HG03139 (cell line): ENCODE results near the gene MCOLN1.

Experiments used
- ATAC-seq: cut with Tn5 transposase; IDR thresholded peaks from one replicate; pipeline ENCODE4 v1.9.1; 2021; ENCODE audit not compliant: unreplicated experiment

The MCOLN1 gene

DNA sequence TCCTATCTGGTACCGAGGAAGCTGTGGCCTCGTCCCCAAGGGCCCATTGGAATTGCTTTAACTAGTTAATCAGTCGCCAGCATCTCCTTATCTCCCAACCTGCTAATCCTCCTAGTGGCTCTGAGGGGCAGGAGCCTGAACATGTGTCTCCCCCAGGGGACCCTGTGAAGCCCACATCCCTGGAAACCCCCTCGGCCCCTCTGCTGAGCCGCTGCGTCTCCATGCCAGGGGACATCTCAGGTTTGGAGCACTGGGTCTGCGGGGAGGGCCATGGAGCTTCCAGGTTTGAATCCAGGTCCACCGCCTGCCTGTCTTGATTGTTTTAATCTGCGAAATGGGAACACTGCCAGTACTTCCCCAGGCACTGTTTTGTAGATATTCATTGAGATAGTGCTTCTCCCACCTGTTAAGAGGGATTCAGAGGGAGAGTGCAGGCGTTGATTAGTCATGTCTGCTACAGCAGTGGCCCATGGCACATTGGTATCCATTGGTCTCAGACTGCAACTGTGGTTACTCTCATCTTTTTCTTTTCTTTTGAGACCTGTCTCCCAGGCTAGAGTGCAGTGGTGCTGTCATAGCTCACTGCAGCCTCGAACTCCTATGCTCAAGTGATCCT lies 19.5 kb downstream of the MCOLN1 start:
- no peak for ATAC-seq

DNA sequence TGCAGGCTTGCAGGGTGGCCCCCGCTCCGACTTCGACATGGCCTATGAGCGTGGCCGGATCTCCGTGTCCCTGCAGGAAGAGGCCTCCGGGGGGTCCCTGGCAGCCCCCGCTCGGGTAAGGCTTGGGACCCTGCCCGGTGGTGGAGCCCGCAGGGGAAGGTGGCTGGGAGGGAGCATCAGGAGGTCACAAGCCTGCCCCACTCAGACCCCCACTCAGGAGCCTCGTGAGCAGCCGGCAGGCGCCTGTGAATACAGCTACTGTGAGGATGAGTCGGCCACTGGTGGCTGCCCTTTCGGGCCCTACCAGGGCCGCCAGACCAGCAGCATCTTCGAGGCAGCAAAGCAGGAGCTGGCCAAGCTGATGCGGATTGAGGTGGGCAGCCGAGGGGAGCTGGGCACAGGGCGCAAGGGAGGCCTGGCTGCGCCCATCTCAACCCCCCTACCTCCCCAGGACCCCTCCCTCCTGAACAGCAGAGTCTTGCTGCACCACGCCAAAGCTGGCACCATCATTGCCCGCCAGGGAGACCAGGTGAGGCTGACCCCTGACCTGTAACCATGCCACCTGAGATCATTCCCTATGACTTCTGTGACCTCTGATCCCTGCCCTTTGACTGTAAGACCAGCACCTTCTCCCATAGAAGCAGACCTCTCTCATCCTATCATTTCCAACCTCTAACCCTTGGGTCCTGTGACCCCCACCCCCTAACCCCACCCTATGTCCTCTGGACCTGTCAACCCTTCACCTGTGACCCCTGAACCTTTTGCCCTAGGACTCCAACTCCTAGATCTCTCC lies 20.3 kb downstream of the MCOLN1 start:
- no peak for ATAC-seq

DNA sequence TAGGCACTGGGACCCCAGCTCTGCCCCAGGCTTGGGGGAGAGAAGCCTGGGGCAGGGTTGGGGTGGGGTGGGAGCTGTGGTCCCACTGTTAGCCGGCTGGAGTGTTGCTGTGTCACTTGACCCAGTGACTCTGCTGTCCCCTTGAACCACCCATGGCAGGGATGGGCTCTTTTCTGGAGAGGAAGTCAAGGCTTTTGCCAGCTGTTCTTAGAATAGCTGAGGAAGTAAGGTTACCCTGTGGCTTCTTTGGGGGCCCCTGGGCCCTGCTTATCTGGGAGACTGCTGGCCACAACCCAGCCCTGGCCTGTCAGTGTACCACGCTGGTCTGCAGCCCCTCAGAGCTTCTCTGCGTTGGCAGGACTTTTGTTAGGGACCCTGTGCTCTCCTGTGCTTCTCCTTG lies 22.2 kb downstream of the MCOLN1 start:
- no peak for ATAC-seq

DNA sequence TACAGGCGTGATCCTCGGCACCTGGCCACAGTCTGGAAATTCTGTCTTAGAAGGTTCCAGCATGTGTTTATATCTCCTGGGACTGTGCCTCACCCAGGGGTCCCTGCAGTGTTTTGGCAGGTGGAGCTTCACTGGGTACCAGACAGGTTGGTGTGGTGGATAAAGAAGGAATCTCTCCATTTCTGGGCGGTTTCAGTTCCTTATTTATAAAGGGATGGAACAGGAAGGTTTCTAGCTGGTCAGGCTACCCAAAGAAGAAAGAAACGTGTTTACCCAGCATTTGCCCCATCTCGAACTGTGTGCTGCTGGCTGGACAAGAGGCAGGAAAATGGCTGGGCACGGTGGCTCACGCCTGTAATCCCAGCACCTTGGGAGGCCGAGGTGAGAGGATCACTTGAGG lies 22.9 kb downstream of the MCOLN1 start:
- ATAC-seq = no peak

DNA sequence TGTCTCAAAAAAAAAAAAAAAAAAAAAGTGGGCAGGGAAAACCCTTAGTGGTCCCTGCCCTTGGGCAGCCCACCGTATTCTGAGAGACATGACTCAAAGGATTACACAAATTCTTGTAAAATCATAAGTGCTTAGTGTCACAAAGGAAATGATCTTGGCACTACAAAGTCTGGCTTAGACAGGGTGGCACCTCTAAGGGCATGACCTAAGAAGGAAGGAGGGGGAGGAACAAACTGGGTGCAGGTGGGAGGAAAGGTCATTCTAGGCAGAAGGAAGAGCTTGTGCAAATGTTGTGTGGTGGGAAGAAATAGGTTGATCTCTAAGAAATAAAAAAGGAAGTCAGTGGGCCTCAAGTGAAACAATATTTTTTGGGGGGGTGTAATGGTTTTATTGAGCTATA lies 23.5 kb downstream of the MCOLN1 start:
- ATAC-seq = no peak

GRCh38 chr19:7547159-7547558 lies 24.7 kb downstream of the MCOLN1 start:
- ATAC-seq = no peak

- no peak for ATAC-seq
Measured at GRCh38 chr19:7549429-7550148, 27.2 kb downstream of the MCOLN1 start.

DNA sequence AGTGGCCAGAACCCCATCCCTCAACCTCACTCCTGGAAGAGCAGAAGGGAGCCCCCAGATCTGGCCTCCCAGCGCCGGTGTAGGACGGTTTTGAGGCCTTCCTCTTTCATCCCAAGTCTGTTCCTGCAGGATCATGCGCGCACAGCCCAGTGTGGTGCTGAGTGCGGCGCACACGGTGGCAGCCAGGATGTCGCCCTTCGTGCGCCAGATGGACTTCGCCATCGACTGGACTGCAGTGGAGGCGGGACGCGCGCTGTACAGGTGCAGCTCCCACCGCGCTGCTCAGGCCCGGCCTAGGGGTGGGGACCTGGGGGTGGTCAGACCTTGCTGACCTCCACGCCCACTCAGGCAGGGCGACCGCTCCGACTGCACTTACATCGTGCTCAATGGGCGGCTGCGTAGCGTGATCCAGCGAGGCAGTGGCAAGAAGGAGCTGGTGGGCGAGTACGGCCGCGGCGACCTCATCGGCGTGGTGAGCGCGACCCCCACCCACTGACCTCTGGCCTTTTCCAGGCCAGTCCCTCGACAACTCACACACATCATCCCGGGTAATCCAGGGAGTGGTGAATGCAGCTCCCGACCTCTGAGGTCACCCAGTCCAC lies 27.8 kb downstream of the MCOLN1 start:
- no peak for ATAC-seq

GRCh38 chr19:7550987-7551761 lies 28.8 kb downstream of the MCOLN1 start:
- ATAC-seq = no peak

GRCh38 chr19:7552781-7553180 lies 30.4 kb downstream of the MCOLN1 start:
- no peak for ATAC-seq

DNA sequence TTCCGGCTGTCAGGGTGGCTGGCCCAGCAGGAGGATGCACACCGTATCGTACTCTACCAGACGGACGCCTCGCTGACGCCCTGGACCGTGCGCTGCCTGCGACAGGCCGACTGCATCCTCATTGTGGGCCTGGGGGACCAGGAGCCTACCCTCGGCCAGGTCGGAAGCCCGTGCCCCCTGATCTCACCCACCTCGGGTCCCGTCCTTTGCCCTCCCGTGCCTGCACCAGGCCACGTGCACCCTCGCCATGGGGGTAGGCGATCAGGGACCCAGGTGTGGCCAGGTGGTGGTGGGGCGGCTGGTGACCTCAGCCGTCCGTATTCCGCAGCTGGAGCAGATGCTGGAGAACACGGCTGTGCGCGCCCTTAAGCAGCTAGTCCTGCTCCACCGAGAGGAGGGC lies 32.1 kb downstream of the MCOLN1 start:
- no peak for ATAC-seq

DNA sequence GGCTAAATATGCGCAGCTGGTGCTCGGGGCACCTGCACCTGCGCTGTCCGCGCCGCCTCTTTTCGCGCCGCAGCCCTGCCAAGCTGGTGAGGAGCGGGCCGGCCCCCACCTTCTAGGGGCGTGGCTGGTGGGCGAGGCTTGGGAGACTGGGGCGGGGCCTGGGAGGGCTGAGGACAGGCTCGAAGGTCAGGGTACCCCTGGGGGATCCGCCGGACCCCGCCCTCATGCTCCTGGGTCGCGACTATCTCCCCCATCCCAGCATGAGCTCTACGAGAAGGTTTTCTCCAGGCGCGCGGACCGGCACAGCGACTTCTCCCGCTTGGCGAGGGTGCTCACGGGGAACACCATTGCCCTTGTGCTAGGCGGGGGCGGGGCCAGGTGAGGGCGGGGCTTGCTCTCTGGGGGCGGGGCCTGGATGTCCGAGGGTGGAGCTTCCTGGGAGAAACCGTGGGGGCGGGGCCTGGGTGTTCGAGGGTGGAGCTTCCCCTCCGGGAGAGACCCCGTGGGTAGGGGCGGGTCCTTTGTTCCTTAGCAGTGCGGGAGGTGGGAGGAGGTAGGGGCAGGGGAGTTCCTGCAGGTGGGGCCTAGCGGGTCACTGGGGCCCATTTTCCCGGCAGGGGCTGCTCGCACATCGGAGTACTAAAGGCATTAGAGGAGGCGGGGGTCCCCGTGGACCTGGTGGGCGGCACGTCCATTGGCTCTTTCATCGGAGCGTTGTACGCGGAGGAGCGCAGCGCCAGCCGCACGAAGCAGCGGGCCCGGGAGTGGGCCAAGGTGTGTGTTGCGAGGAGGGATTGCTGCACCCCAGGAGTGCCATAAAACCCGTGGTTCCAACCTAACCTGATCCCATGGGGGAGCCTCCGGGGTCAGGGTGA lies 32.8 kb downstream of the MCOLN1 start:
- no peak for ATAC-seq

DNA sequence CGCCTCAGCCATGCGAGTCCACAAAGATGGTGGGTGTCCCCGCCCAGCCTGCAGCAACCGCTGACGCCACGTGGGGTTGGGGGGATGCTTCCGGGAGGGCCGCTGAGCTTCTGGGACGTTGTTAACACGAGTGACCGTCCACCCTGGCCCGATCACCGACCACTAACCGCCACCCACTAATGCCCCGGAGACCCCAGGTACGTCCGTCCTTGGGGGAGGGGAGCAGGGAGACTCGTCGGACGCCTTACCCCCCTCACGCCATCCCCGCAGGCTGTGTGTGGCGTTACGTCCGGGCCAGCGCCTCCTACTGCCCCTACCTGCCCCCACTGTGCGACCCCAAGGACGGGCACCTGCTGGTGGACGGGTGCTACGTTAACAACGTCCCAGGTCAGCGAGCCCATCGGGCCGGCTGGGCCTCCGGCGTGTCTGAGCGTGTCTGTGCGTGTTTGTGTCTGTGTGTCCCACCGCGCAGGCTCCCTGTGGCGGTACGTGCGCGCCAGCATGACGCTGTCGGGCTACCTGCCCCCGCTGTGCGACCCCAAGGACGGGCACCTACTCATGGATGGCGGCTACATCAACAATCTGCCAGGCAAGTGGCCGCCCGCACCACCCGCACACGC lies 34.4 kb downstream of the MCOLN1 start:
- ATAC-seq = no peak

DNA sequence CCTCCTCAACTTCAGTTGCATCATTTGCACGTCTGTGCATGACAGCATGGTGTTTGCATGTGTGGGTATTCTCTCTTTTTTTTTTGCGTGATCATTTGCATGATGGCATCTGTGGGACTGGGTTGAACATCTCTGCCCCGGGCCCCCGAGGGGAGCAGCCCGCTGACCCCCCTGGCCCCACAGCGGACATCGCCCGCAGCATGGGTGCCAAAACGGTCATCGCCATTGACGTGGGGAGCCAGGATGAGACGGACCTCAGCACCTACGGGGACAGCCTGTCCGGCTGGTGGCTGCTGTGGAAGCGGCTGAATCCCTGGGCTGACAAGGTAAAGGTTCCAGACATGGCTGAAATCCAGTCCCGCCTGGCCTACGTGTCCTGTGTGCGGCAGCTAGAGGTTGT lies 36.2 kb downstream of the MCOLN1 start:
- ATAC-seq = no peak

- ATAC-seq = no peak
Measured at GRCh38 chr19:7559102-7559501, 36.7 kb downstream of the MCOLN1 start.

DNA sequence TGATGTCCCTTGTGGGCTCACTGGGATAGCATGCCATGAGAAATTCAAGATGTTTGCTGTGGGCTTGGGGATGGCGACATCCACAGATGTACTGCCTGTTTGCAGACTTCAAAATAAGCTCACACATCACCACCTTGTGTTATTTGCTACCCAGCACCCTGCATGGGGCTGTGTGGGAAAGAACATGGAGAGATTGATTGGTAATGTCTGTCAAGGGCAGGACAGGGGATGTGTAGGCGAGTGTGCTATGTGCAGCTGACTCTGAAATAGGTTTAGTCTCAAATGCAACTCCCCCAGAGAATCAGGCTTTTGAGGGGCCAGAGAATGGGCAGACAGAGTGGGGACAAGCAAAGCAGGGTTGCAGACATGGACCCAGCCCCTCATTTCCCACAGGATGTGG lies 37.8 kb downstream of the MCOLN1 start:
- ATAC-seq = no peak

DNA sequence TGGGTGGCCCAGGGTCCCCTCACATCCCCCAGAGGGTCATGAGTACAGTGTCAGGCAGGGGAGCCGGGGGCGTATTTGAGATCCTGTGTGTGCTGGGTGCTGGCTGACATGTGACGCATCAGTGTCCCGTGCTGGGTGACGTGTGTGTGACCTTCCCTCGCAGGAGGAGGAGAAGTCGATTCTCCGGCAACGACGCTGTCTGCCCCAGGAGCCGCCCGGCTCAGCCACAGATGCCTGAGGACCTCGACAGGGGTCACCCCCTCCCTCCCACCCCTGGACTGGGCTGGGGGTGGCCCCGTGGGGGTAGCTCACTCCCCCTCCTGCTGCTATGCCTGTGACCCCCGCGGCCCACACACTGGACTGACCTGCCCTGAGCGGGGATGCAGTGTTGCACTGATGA lies 38.9 kb downstream of the MCOLN1 start:
- ATAC-seq = no peak

- ATAC-seq = no peak
Measured at GRCh38 chr19:7562646-7563393, 40.4 kb downstream of the MCOLN1 start.

DNA sequence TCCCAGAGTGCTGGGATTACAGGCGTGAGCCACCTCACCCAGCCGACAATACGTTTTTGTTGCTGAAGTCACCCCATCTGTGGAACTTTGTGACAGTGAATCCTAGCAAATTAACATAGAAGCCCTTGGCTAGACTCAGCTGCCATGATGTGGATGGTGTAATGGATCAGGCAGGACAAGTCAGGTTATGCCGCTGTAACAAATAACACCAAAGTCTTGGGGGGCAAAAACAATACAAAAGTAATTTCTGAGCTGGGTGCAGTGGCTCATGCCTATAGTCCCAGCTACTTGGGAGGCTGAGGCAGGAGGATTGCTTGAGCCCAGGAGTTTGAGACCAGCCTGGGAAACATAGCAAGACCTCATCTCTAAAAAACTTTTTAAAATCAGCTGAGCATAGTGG lies 42.4 kb downstream of the MCOLN1 start:
- no peak for ATAC-seq
